ENCODE results near the gene BTBD1.
"Not testable (repeated sequence)": the region's sequence is repeated elsewhere in the genome, so short reads cannot be mapped to it uniquely, and the experiment has no call there.

Gene BTBD1

GRCh38 chr15:83053151-83053550, 13.9 kb downstream of the BTBD1 start:
- no peak for DNase-seq

GRCh38 chr15:83046558-83047127, 20.4 kb downstream of the BTBD1 start:
- no peak for DNase-seq

DNA sequence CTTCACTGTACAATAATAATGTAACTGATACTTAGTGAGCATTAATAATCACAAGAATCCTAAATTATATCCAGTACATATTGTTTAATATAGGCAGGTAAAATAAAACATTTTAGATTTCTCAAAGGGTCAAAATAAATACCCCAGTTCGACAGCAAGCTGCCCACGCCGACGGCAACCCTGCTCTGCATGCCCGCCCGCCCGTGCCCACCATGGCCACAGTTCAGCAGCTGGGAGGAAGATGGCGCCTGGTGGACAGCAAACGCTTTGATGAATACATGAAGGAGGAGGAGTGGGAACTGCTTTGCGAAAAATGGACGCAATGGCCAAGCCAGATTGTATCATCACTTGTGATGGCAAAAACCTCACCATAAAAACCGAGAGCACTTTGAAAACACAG, 22.9 kb downstream of the BTBD1 start:
- no peak for DNase-seq

GRCh38 chr15:83039206-83039605, 27.8 kb downstream of the BTBD1 start:
- DNase-seq, result no peak

- DNase-seq, result no peak
Measured at GRCh38 chr15:83036253-83036652, 30.8 kb downstream of the BTBD1 start.

GRCh38 chr15:83031234-83031633, 35.8 kb downstream of the BTBD1 start:
- DNase-seq, result not testable (repeated sequence)

DNA sequence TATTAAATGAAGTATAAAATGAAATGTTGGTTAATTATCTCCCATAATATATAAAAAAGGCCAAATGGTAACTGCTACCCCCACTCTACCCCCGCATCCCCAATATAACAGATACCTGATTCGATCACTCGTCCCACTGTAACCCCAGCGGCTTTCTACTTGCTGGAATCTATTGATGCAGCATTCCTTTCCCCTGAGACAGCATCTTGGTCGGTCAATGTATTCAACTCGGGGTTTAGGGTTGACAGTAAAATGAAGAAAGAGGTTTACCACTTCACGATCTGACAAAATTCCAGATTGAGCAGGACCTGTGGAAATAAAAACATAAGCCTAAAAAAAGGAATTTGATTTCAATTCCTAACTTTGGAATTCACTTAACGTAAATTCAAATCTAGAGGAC, 37.0 kb downstream of the BTBD1 start:
- DNase-seq, result no peak

DNA sequence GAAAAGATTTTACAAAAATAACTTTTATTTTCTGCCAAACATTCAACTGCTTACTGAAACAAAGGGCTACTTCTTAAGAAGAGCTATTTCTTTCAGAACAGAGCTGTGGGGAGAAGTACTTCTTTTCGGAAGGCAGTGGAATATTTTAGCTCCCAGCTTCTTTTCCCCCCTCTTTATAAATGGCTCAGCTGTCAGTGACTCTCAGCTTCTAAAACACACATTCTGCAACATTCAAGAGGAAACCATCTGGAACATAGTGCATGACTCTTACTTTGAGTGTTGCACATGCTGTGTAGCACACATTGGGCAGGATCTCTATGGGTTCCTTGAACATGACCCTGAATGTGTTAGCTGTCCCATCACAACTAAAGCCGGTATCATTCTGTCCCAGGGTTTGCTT, 48.6 kb downstream of the BTBD1 start:
- DNase-seq, result no peak

GRCh38 chr15:83016906-83017305, 50.1 kb downstream of the BTBD1 start:
- no peak for DNase-seq

GRCh38 chr15:83015361-83015760, 51.7 kb downstream of the BTBD1 start:
- DNase-seq, result no peak

GRCh38 chr15:83014205-83014653, 52.8 kb downstream of the BTBD1 start:
- DNase-seq, result no peak

GRCh38 chr15:83012636-83013035, 54.4 kb downstream of the BTBD1 start:
- no peak for DNase-seq

DNA sequence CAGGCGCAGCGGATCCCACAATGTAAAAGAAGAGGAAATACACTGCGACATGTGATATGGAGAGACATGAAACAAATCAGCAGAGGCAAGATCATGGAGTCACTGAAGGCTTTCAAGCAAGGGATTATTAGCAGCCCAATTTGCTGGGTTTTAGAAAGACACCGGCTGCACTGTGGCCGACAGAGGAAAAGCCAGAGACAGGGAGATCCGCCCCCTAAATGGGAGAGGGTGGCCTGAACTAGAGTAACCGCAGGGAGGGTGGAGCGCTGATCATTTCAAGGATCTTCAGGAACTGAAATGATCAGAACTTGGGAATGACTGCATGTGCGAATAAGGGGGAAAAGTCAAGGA, 55.0 kb downstream of the BTBD1 start:
- no peak for DNase-seq

- peak; percentile 82 for DNase-seq
Measured at GRCh38 chr15:83011271-83012075, 55.6 kb downstream of the BTBD1 start, which contains the start of gene C15orf40. Gene C15orf40, minus strand, starts transcription at chr15:83011639. Its CDS starts 32 bp downstream, at chr15:83011607.

GRCh38 chr15:83010709-83011270, 56.3 kb downstream of the BTBD1 start:
- DNase-seq, result no peak

DNA sequence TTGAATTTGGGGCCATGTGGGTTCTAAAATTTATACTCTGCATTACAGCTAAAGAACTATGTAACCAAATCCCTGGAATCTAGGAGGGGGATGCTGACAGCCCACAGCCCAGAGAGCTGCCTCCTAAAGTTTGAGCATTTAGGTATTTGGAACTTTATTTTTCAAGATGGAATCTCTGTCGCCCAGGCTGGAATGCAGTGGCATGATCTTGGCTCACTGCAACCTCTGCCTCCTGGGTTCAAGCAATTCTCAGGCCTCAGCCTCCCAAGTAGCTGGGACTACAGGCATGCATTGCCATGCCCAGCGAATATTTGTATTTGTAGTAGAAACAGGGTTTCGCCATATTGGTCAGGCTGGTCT, 66.4 kb downstream of the BTBD1 start:
- DNase-seq, result not testable (repeated sequence)

- no peak for DNase-seq
Measured at GRCh38 chr15:82999905-83000671, 67.0 kb downstream of the BTBD1 start.

GRCh38 chr15:82999426-82999825, 67.6 kb downstream of the BTBD1 start:
- no peak for DNase-seq

DNA sequence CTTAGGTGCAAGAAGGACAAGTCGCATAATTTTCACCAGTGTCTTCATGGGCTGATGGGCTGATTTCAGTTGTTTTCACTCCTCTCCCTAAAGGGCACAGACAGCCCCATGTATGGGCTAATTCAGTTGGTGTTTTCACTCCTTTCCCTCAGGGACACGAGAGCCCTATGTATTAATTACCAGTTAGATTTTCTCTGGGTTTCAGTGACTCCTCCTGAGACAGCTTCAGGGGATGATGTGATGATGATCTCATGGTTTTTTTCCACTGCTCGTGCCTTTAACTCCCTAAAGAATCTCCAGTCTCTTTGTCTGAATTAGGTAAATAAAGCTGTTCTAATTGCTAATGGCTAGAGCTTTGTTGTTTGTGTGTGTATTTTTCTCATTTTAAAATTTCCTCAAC, 71.1 kb downstream of the BTBD1 start:
- DNase-seq, result no peak

- DNase-seq, result no peak
Measured at GRCh38 chr15:82995076-82995475, 72.0 kb downstream of the BTBD1 start.

- no peak for DNase-seq
Measured at GRCh38 chr15:82993144-82993543, 73.9 kb downstream of the BTBD1 start.

DNA sequence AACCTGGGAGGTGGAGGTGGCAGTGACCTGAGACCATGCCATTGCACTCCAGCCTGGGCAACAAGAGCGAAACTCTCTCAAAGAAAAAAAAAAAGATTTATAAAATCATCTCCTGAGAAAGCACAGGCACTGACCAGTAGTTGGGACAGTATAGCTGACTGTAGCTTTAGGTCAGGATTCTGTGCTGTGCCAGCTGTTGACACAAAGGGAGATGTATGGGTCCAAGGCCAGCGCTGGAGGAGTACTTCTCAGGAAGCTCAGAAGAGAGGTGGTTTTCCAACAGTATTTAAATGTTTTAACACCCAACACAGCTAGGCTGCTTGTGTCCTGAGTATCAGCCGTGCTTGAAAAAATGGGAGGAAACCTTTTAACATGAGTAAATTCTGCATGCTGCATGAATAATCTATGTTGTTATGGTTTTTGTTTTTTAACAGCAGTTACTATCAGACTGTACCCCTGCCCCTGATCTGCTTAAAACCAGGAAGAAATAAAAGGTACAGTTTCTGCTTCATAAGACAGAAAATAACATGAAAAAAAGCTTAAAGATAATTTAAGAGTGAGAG, 74.5 kb downstream of the BTBD1 start:
- no peak for DNase-seq

DNA sequence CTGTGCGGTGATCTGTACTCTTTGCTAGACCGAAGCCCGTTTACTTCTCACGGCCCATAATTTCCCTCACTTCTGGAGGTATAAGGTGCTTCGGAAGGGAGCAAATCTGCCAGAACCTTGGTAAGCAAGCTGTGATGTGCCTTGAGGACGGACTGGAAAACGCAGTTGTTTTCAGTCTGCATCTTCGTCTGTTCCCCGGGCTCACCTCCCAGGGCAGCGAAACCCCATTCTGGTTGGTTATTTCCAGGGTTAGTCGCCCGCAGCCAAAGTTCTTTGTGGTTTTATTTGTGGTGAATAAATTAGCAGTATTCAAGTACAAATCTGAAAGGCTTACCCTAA, 80.6 kb downstream of the BTBD1 start:
- DNase-seq, result no peak

Data from activated gamma-delta T cell (primary cell).